Natural killer cell (primary cell): ENCODE measurements around the gene GADD45G. TPM values are rescaled to one million over a fixed set of nuclear protein-coding genes. Genes with fewer than 3 reads are reported as not detected.

ENCODE experiments used
- ATAC-seq, 3 donors: fragments of 150-1000 bp in 2 of 3; fragments of 200-7000 bp in 1 of 3; cut with Tn5 transposase; 1 replicate in 1 of 3; 2 replicates in 2 of 3; pipeline ENCODE4 v1.10.0; 2021; ENCODE audit warnings: mild to moderate bottlenecking in 2 of 3, moderate library complexity in 2 of 3
- DNase-seq, 2 donors: peaks; one replicate each; pipeline versions ENCODE4 v3.0.0 to v3.0.0-alpha.2; 2013 to 2021; ENCODE audit warnings: mixed read lengths in 1 of 2
- H3K27ac ChIP-seq: one replicate; pipeline ENCODE4 v1.5.1; 2013; ENCODE audit warnings: mild to moderate bottlenecking, low read length
- H3K27me3 ChIP-seq: one replicate; pipeline ENCODE4 v1.6.1; 2013; ENCODE audit warnings: low read length; ENCODE audit not compliant: control insufficient read depth, insufficient read depth
- H3K36me3 ChIP-seq: one replicate; pipeline ENCODE4 v1.6.1; 2013; ENCODE audit warnings: low read length; ENCODE audit not compliant: control insufficient read depth, insufficient read depth
- H3K4me1 ChIP-seq: one replicate; pipeline ENCODE4 v1.6.1; 2013; ENCODE audit warnings: low read length; ENCODE audit not compliant: control insufficient read depth, insufficient read depth
- H3K4me3 ChIP-seq: one replicate; pipeline ENCODE4 v1.5.1; 2013; ENCODE audit warnings: low read length
- H3K9me3 ChIP-seq: one replicate; pipeline ENCODE4 v1.6.1; 2013; ENCODE audit warnings: low read length; ENCODE audit not compliant: control insufficient read depth, insufficient read depth
- H3K27ac Mint-ChIP-seq, 2 donors: one replicate each; pipeline ENCODE4 v1.8.0; 2022; ENCODE audit warnings: mild to moderate bottlenecking in 2 of 2, mixed read lengths in 2 of 2, moderate library complexity in 1 of 2
- H3K27me3 Mint-ChIP-seq, 2 donors: one replicate each; pipeline ENCODE4 v1.8.0; 2022; ENCODE audit warnings: low read depth in 2 of 2, mixed read lengths in 2 of 2
- H3K36me3 Mint-ChIP-seq: one replicate; pipeline ENCODE4 v1.8.0; 2022; ENCODE audit warnings: mixed read lengths
- H3K4me1 Mint-ChIP-seq, 2 donors: one replicate each; pipeline ENCODE4 v1.8.0; 2022; ENCODE audit warnings: mixed read lengths in 2 of 2
- H3K4me3 Mint-ChIP-seq: one replicate; pipeline ENCODE4 v1.8.0; 2022; ENCODE audit warnings: mild to moderate bottlenecking, moderate library complexity, mixed read lengths
- H3K9me3 Mint-ChIP-seq, 2 donors: one replicate each; pipeline ENCODE4 v1.8.0; 2022; ENCODE audit warnings: mixed read lengths in 2 of 2
- WGBS: methylation state at CpG from one replicate; pipeline ENCODE4 v1.1.7; 2013; ENCODE audit warnings: missing lambda C conversion rate; ENCODE audit not compliant: insufficient coverage; 5-methylcytosine and 5-hydroxymethylcytosine counted together
- intact Hi-C: fragments of 100-400 bp; cut with micrococcal nuclease; formaldehyde crosslinking; loops from one replicate; pipeline ENCODE4 v1.14.2; 2022
- total RNA-seq, 4 donors: library from RNA; stranded (reverse); fragments of 120-200 nt in 1 of 4; gene quantifications; one replicate each; pipeline versions ENCODE4 v1.2.3 to v1.2.4, GENCODE V29; 2013 to 2022
- TF ChIP-seq, protein P1 (sequence below): fragments of 200-600 bp; IDR thresholded peaks from one replicate; pipeline ENCODE4 v1.8.0; 2022; ENCODE audit warnings: antibody characterized with exemption

GADD45G gene
- total RNA-seq, 3 donors from 2014 or later (not counting 1 experiment from before 2014, with no cell fraction given), result 2.6 to 3.2 (median 2.8) TPM

DNA sequence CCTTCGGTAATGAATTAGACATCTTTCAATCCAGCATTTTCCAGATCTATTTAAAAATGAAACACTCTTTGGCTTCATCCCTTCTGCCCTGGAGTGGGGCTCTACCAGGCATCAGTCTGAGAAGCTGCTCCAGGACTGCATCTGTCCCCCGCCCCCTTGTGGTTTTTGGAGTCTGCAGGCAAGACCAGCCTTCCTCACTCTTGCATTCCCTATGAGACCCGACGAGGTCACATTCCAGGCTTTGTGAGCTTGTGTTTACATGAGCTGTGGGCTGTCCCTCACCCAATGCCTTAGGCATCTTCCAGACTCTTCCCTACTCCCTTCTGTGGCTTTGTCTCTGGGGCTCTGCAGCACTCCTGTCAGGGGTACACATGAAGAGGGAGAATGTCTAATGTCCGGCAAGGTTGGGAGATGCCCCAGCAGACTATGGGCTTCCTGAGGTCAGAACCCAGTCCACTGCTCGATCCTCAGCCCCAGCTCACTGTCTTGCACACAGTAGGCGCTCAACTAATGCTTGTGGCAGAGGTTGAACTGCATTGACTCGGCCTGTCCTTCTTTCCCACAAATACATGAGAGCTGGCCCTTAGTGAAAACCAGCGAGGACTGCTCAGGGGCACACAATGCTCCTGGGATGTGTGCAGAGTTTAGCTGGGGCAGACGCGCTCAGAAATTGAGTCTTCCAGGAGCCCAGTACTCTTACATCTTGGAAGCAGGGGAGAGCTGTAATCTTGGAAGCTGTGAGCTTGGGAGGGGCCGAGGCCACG is 11.7 kb upstream of the GADD45G start:
- no peak overlapping the region for H3K4me3 Mint-ChIP-seq
- H3K9me3 ChIP-seq, result no peaks in the 10 kb centered on the region
- no peak overlapping the region for H3K27ac ChIP-seq
- H3K4me1 Mint-ChIP-seq, result peaks cover 15 to 18% of the 10 kb centered on the region in 2 donors
- peaks cover 2 to 6% of the 10 kb centered on the region in 2 donors for H3K27me3 Mint-ChIP-seq
- no peak for ATAC-seq
- intact Hi-C loops, result no loop called here
- DNase-seq, result no peak
- H3K4me1 ChIP-seq, result peaks cover 5% of the 10 kb centered on the region
- TF ChIP-seq, protein P1, sequence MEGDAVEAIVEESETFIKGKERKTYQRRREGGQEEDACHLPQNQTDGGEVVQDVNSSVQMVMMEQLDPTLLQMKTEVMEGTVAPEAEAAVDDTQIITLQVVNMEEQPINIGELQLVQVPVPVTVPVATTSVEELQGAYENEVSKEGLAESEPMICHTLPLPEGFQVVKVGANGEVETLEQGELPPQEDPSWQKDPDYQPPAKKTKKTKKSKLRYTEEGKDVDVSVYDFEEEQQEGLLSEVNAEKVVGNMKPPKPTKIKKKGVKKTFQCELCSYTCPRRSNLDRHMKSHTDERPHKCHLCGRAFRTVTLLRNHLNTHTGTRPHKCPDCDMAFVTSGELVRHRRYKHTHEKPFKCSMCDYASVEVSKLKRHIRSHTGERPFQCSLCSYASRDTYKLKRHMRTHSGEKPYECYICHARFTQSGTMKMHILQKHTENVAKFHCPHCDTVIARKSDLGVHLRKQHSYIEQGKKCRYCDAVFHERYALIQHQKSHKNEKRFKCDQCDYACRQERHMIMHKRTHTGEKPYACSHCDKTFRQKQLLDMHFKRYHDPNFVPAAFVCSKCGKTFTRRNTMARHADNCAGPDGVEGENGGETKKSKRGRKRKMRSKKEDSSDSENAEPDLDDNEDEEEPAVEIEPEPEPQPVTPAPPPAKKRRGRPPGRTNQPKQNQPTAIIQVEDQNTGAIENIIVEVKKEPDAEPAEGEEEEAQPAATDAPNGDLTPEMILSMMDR, result no peak
- H3K4me3 ChIP-seq, result no peak overlapping the region
- H3K27me3 ChIP-seq, result peaks cover 2% of the 10 kb centered on the region
- H3K9me3 Mint-ChIP-seq, result no peaks in the 10 kb centered on the region
- H3K36me3 Mint-ChIP-seq, result no peaks in the 10 kb centered on the region
- H3K36me3 ChIP-seq, result no peaks in the 10 kb centered on the region
- no peak overlapping the region for H3K27ac Mint-ChIP-seq
- 71% methylated on average over 13 of the region's 13 CpGs for WGBS

DNA sequence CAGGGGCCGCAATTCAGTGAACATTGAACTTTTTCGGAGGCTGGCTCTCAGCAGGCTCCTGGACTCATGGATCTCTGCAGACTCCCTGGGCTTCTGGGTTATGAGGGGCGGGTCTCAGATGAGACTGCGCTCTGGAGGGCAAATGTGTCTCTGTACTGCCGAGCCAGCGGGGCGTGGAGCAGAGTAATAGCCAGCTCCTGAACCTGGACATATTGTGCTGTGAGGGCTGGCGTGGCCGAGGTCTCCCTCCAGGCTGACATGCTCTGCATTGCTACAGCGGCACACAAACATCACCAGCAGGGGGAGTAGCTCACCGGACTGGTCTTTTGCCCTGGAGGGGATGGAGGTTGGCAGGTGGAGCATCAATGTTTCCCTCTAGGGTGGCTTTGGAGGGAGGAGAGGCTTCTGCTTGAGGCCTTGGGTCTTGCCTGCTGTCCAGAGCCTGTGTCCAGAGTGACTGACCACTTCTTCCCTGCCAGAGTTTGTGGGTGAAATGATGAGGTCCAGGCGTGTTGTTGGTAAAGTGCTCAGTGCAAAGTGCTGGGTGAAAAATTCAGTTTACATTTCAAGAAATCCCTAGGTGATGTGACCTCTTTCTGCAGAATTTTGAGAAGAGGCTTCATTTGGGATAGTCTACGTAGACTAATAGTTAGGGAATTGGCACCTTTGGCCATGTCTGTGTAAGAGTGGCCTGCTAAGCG is 10.9 kb upstream of the GADD45G start:
- Mint-ChIP-seq H3K36me3 (no peaks in the 10 kb centered on the region), H3K27ac (peak overlapping the region in 1 of 2 donors; percentile 48), H3K27me3 (peaks cover 0 to 6% of the 10 kb centered on the region in 2 donors), H3K4me1 (peaks cover 15 to 18% of the 10 kb centered on the region in 2 donors), H3K4me3 (no peak overlapping the region), H3K9me3 (no peaks in the 10 kb centered on the region)
- TF ChIP-seq, protein P1, result peak; percentile 67
- no peaks in the 10 kb centered on the region for H3K36me3 ChIP-seq
- DNase-seq, result peak; percentile 36 to 76
- H3K4me1 ChIP-seq, result peaks cover 5% of the 10 kb centered on the region
- no peaks in the 10 kb centered on the region for H3K27me3 ChIP-seq
- no peak overlapping the region for H3K4me3 ChIP-seq
- no peaks in the 10 kb centered on the region for H3K9me3 ChIP-seq
- WGBS, result 52% methylated on average over 14 of the region's 14 CpGs
- no peak overlapping the region for H3K27ac ChIP-seq
- intact Hi-C loops, result loop anchor here (1.0 kb wide), 1 partner anchor 508 kb away; no protein-coding TSS in a partner anchor
- peak; percentile 50 to 80 (median 72) for ATAC-seq

DNA sequence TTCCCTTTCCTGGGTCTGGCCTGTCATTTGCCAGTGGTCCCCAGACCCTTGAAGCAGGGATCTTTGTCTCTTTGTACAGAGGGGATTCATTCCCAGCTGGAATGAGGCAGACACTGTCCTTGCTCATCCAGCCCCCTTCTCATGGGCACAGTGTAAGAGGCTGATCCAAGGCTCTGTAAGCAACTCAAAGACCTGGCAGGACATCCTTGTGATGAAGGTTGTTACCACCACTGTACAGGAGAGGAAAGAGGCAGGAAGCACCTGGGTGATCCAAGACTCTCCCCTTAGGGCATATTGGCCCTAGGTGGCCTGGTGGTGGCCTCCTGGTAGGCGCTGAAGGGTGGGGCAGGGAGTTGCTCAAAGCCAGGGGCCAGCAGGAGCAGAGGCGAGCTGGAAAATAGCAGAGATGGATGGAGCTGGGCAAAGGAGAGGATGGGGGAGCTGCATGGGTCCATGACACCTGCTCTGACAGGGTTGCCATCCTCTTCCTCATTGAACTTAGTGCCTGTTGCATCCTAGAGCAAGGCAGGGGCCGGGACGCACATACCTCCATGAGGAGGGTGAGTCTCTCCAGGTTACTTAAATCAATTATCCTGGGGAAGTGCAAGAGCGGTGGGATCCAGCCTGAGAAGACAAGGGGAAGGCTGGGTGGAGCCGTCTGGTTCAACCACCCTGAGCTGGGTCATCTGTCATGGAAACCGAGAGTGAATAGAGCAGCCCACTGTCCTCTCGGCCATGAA is 9.8 kb upstream of the GADD45G start:
- Mint-ChIP-seq H3K4me1 (peaks cover 15 to 18% of the 10 kb centered on the region in 2 donors), H3K27ac (no peak overlapping the region), H3K9me3 (no peaks in the 10 kb centered on the region), H3K36me3 (no peaks in the 10 kb centered on the region), H3K4me3 (no peak overlapping the region), H3K27me3 (peaks cover 0 to 6% of the 10 kb centered on the region in 2 donors)
- no peaks in the 10 kb centered on the region for H3K27me3 ChIP-seq
- H3K27ac ChIP-seq, result no peak overlapping the region
- intact Hi-C loops, result loop anchor here (1.0 kb wide), 1 partner anchor 507 kb away; no protein-coding TSS in a partner anchor
- no peak for ATAC-seq
- no peaks in the 10 kb centered on the region for H3K9me3 ChIP-seq
- no peaks in the 10 kb centered on the region for H3K36me3 ChIP-seq
- H3K4me1 ChIP-seq, result peaks cover 5% of the 10 kb centered on the region
- DNase-seq, result no peak
- H3K4me3 ChIP-seq, result no peak overlapping the region
- TF ChIP-seq, protein P1, result no peak
- 93% methylated on average over 8 of the region's 8 CpGs for WGBS
